22Rv1 (cell line): ENCODE data around the gene GLUD2.

Source experiments
- CTCF ChIP-seq: fragments of 450-650 bp; IDR thresholded peaks from 2 replicates; pipeline ENCODE4 v1.5.1; 2017; ENCODE audit warnings: mild to moderate bottlenecking
- ZFX ChIP-seq: fragments of 450-650 bp; IDR thresholded peaks from 2 replicates; pipeline ENCODE4 v1.6.1; 2017; ENCODE audit warnings: antibody characterized with exemption, borderline replicate concordance

GRCh38 chrX:121093011-121093410 lies 45.6 kb downstream of the GLUD2 start:
- TF ChIP-seq CTCF = no peak
- TF ChIP-seq ZFX = no peak
